ENCODE measurements around the gene ADD1.
"Not testable (repeated sequence)": the region's sequence is repeated elsewhere in the genome, so short reads cannot be mapped to it uniquely, and the experiment has no call there.

Gene ADD1

GRCh38 chr4:2934813-2935761 lies 91.4 kb downstream of the ADD1 start:
- peak; percentile 90 for DNase-seq

GRCh38 chr4:2935762-2936743 lies 92.4 kb downstream of the ADD1 start:
- DNase-seq = no peak

GRCh38 chr4:2936773-2937145 lies 93.1 kb downstream of the ADD1 start:
- no peak for DNase-seq

- DNase-seq = no peak
Measured at GRCh38 chr4:2937146-2937857, 93.7 kb downstream of the ADD1 start.

- no peak for DNase-seq
Measured at GRCh38 chr4:2937986-2938385, 94.3 kb downstream of the ADD1 start.

GRCh38 chr4:2938411-2938810 lies 94.8 kb downstream of the ADD1 start:
- not testable (repeated sequence) for DNase-seq

GRCh38 chr4:2938906-2939305 lies 95.3 kb downstream of the ADD1 start:
- DNase-seq = no peak

GRCh38 chr4:2939383-2940243 lies 96.0 kb downstream of the ADD1 start:
- no peak for DNase-seq

GRCh38 chr4:2940267-2941137 lies 96.9 kb downstream of the ADD1 start:
- DNase-seq = no peak

- no peak for DNase-seq
Measured at GRCh38 chr4:2941138-2942036, 97.7 kb downstream of the ADD1 start.

- DNase-seq = no peak
Measured at GRCh38 chr4:2942037-2942531, 98.4 kb downstream of the ADD1 start.

- DNase-seq = no peak
Measured at GRCh38 chr4:2942532-2943363, 99.1 kb downstream of the ADD1 start.

GRCh38 chr4:2943364-2944090 lies 99.9 kb downstream of the ADD1 start:
- DNase-seq = no peak

- DNase-seq = no peak
Measured at GRCh38 chr4:2944091-2944482, 100.4 kb downstream of the ADD1 start.

GRCh38 chr4:2944586-2945526 lies 101.2 kb downstream of the ADD1 start:
- no peak for DNase-seq
